GM18505 (cell line): Measurements from ENCODE around the gene PLEKHA7.
"Not testable (repeated sequence)": the region's sequence is repeated elsewhere in the genome, so short reads cannot be mapped to it uniquely, and the experiment has no call there.

Source experiments
- ATAC-seq: cut with Tn5 transposase; IDR thresholded peaks from one replicate; pipeline ENCODE4 v1.9.1; 2021; ENCODE audit not compliant: unreplicated experiment
- POLR2A ChIP-seq: IDR thresholded peaks from 4 replicates; pipeline ENCODE4 v1.6.1; 2011; ENCODE audit warnings: borderline replicate concordance; ENCODE audit not compliant: insufficient read depth, insufficient read length; ENCODE audit errors: extremely low read depth

PLEKHA7 gene

DNA sequence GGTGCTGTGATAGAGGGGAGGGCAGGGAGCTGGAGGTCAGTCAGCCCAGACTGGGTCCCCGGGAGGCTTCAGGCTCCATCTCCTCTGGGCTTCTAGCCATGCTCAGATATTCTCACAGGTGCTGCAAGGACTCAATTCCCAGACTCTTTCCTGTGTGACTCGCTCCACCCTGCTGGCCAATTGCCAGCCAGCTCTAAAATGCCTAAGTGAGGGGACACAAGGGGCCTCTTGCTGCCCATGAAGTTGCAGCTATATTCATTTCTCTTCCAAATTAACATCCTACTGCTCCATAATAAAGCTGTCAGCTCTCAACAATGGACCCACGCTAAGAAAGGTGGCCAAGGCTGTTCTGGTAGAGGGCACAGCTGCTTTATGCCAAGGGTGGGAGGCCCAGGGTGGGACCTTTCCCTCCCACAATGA, 101.5 kb downstream of the PLEKHA7 start:
- no peak for TF ChIP-seq POLR2A
- no peak for ATAC-seq

DNA sequence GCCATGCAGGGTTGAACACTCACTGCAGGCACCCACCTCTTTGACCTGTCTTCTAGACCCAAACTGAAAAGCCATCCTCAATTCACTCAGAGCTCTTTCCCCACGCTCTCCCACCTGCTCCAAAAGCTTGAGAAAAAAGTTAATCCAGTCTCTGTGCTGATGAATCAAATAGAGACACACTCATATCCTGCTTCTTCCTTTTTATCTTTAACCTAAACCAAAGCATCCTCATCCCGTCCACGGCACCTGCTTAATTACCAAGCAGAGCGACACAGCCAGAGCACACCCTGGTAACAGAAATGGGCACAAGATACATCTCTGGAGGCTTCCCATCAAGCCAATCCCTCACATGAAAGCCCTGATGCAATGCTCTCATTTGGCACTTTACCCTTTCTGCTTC, 102.6 kb downstream of the PLEKHA7 start:
- no peak for TF ChIP-seq POLR2A
- no peak for ATAC-seq

DNA sequence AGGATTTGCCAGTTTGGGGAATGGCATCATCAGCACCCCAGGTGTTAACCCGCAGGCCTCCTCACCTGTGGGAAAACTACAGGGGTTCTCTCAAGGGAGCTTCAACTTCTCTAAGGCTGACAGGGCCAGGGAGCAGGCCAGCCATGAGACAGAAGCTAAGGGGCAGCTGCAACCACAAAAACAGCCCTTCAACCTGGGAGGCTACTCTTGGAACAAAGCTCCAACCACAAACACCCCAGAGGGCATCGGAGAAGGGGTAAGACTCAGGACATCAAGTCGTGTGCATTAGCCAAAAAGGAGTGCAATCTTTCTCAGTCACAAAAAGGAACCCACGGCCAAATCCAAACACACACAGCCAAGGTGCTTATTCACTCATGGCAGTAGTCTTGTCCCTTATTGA, 103.0 kb downstream of the PLEKHA7 start:
- TF ChIP-seq POLR2A = no peak
- no peak for ATAC-seq

DNA sequence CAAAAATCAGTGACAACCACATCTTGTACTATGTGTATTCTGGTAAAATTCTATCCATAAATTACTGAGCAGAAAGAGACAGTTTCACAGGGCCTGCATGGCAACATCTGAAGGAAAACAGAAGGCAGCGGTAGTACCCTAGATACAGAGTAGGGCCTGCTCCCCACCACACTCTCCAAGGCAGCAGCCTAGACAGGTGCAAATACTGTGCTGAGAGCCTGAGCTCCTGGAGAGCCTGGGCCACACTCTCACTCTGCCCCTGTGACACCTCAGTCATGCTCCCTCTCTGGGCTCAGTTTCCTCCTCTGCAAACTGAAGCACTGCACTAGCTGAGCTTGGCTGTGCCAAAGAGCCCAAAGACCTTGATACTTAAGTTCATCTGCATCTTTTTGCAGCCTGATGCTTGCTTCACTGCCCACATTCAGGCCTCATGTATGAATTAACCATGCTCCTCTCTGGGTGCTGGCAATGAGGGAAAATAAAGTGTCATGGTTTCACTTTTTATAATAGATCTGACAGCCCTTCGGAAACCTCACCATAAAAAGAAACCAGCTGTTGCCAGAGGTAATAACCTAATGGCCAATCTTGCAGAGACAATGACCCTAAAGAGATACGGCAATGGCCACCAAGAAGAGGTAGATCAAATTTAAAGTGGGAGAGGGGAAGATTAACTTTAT, 104.7 kb downstream of the PLEKHA7 start:
- ATAC-seq = peak; percentile 80
- no peak for TF ChIP-seq POLR2A

DNA sequence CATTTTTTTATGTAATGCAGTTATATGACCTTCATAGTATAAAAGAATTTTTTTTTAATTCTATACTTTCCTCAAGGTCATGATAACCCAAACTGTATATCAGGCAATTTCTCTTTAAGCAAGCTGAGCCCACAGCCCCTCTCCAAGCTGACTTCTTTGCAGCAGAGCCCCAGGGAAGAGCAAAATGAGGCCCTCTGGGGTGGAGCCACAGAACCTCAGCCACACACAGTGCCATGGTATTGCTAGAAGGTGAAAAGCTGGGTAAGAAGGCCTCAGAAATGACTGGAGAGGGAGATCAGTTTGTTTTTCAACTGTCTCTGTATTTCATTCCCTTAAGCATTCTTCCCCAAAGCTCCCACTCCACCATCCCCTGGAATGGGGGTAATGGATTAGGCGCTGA, 108.8 kb downstream of the PLEKHA7 start:
- ATAC-seq = no peak
- no peak for TF ChIP-seq POLR2A

DNA sequence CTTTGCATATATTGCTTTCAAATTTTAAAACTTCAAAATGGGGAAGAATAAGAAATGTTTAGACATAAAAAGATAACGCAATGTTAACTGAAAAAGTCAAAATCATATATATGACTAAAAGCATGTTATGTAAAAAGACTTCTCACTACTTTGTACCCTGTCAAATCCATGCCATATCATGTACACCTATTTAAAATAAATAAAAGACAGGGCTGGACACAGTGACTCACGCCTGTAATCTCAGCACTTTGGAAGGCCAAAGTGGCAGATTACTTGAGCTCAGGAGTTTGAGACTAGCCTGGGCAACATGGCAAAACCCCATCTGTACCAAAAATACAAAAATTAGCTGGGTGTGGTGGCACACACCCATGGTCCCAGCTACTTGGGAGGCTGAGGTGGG, 109.5 kb downstream of the PLEKHA7 start:
- not testable (repeated sequence) for ATAC-seq

DNA sequence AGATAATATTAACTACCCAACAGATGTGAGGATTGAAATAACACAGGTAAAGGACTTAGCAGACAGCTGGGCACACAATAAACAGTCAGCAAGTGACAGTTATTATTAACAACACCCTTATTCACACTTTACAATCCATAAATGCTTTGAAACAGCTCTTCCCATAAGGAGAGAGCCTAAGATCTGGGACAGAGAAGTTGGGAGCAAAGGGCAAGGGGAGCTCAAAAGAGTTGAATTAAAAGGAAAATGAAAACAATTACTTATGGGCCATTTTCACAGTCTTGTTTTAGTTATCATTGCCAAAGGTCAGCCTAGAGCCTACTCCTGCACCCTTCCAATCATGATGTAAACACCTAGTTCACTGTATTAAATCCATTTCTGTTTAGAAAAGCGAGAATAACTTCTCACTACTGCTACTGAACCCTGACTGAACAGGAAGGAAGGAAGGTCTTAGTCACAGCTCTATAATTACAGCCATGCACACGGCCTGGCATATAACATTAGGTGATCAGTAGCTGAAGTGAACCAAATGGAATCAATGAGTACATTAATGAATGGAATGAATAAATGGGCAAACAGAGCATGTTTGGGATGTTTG, 111.3 kb downstream of the PLEKHA7 start:
- ATAC-seq = peak; percentile 73
- TF ChIP-seq POLR2A = no peak

DNA sequence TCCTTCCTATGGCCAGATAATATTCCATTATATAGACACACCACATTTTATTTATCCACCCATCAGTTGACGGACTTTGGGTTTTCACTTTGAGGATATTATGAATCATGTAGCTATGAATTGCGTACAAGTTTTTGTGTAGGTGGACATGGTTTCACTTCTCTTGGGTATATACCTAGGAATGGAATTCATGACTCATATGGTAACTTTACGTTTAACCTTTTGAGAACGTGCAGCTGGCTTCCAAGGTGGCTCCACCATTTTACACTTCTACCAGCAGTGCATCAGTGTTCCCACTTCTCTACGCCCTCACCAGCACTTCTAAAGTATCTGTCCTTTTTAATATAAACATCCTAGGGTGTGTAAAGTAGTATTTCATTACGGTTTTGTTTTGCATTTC, 112.0 kb downstream of the PLEKHA7 start:
- ATAC-seq = peak; percentile 82
- TF ChIP-seq POLR2A = peak; percentile 36

DNA sequence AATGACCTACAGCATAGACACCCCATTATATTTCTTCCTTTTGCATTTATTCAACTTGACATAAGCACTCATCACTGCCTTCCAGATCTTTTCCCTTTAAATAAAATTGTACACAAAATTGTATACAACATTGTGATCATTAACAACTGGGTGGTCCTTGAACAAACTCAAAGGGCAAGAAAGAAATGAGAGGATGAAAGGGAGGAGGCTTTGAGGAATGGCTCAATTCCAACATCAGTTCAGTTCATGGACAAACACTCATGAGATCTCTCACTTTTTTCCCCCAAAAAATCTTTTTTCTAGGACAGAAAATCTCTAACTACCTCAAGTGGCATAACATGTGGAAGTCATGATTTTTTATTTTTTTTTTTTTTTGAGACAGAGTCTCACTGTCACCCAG, 113.7 kb downstream of the PLEKHA7 start:
- no peak for ATAC-seq
- TF ChIP-seq POLR2A = no peak

DNA sequence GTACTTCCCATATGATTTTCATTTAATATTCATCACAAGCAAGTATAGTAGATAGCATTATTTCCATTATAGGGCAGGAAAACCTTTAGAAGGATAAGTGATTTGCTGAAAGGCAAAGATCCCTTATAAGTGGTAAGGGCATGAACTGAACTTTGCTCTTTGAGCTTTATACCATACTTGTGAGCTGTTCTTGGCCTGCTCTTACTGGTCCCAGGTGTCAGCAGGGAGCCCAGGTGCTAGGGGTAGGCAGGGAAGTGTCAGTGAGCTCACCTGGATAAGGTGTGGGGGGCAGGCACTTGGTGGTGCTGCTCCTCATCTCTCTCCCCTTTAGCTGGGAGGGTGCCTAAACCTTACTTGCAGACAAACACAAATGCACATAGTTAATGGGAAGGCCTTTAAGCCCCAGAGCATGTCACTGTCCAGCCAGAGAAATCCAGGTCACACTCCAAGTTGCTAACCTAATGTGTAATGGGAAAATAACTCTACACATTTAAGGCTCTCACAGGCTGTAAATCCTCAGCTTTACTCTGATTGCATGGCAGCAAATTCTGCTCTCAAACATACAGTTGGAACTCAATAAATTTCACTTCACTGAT, 114.4 kb downstream of the PLEKHA7 start:
- ATAC-seq = no peak

DNA sequence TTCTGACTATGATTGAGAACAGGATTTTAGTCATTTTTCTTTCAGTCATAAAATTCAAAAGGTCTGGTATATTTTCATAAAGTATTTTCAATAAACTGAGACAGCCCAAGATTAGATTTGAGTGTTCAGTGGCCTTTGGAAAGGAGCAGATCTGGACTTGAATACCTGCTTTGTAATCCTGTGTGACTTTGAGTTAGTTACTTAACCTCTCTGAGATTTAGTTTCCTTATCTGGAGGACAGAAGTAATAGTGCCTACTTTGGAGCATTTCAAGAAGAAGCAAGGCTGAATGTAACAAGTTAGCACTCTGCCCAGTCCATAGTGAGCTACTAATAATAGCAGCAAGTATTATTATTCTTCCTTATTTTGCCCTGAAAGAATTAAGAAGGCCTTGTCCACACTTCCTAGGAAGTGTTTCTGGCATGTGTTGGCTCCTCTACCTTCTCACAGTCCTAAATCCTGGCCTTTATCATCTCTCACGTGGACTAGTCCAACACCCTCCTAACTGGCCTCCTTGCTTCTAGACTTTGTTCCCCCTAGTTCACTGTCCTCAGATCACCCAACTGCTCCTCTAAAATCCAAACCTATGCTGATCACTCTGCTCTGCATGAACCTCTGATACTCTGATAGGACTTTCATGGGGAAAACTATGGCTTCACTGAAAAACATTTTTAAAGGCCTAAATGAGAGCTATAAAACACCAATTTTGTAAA, 115.8 kb downstream of the PLEKHA7 start:
- no peak for TF ChIP-seq POLR2A
- no peak for ATAC-seq

More for the DNA sequence above, 114.4 kb downstream of the PLEKHA7 start:
- no peak for TF ChIP-seq POLR2A

DNA sequence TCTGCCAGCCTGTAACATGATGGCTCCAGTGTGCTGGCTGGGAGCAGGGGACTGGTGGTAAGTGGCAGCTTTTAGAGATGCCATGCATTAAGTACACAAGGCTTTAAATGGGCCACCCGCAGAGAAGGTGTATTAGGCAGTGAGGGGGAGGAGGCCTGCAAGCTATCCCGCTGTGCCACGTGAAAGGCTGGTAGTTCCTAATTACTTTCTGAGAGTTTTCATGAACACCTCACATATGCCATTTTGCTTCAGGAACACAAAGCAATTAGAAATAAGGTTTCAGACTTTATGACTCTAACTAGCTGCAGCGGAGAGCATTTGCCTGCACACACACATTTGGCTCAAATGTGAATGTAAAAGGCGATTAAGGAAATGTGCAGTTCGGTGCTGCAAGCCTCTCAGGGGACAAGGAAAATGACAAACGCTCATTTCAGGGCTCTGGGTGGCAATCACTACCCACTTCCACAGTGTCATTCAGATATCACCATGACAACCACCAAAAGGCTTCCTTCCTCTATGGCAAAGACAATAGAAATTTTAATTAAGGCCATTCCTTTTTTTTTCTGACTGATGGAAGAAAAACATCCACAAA, 116.6 kb downstream of the PLEKHA7 start:
- no peak for ATAC-seq

DNA sequence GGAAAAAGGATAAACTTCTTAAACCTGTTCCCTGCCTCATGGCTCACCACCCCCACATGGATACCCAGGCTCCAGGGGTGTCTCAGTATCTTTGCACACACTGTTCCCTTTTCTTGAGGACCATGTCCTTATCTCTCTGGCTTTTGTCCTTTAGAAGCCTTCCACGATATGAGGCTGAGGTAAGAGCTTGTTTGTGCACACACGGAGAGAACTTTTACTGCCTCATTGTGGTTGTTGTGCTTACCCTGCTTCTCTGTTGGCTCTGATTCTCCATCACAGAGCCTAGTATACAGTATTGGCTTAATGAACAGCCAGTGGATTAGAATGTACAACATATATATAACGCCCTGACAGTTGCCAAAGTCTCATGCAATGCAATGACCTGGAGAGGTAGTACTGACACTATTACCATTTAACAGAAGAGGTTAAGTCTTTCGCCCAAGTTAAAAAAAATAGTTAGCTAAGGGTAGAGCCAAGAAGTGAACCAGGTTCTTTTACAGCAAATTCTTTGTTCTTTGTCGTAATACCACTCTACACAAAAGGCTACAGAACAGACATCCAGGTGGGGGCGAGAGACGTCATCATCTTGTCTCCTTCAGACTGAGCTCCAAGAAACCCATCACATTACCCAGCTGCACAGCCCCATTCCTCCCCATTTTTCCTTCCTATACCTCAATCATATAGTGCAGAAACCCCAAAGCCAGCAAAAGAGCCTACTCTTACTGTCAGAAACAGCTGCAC, 117.3 kb downstream of the PLEKHA7 start:
- TF ChIP-seq POLR2A = no peak
- no peak for ATAC-seq

More for the DNA sequence above, 116.6 kb downstream of the PLEKHA7 start:
- no peak for TF ChIP-seq POLR2A
